Subcutaneous abdominal adipose tissue (tissue), 5 donors: ENCODE measurements around the gene IL1RAPL1.

Experiments
- H3K27ac ChIP-seq: one replicate; pipeline ENCODE4 v1.7.0; 2013; ENCODE audit warnings: low read depth, mild to moderate bottlenecking, inconsistent platforms, low read length, moderate library complexity
- H3K27me3 ChIP-seq, 5 donors: one replicate each; pipeline ENCODE4 v1.7.0; 2013; ENCODE audit warnings: low read length in 5 of 5, inconsistent platforms in 1 of 5; ENCODE audit not compliant: control insufficient read depth in 5 of 5, insufficient read depth in 4 of 5
- H3K36me3 ChIP-seq, 5 donors: one replicate each; pipeline ENCODE4 v1.7.0; 2013; ENCODE audit warnings: low read length in 5 of 5; ENCODE audit not compliant: control insufficient read depth in 5 of 5, insufficient read depth in 5 of 5
- H3K4me1 ChIP-seq, 5 donors: one replicate each; pipeline ENCODE4 v1.7.0; 2013; ENCODE audit warnings: low read length in 5 of 5, mild to moderate bottlenecking in 3 of 5, moderate library complexity in 1 of 5; ENCODE audit not compliant: control insufficient read depth in 5 of 5, insufficient read depth in 5 of 5
- H3K4me3 ChIP-seq, 5 donors: one replicate each; pipeline ENCODE4 v1.7.0; 2013; ENCODE audit warnings: low read length in 5 of 5, low read depth in 1 of 5
- H3K9ac ChIP-seq, 5 donors: one replicate each; pipeline ENCODE4 v1.7.0; 2013; ENCODE audit warnings: low read length in 5 of 5, mild to moderate bottlenecking in 4 of 5, moderate library complexity in 3 of 5
- H3K9me3 ChIP-seq, 5 donors: one replicate each; pipeline ENCODE4 v1.7.0; 2013; ENCODE audit warnings: low read length in 5 of 5; ENCODE audit not compliant: control insufficient read depth in 5 of 5
- donor health status: healthy.
- donor health status: healthy.
- donor health status: healthy.
- donor health status: healthy.
- donor health status: healthy.

Gene IL1RAPL1

DNA sequence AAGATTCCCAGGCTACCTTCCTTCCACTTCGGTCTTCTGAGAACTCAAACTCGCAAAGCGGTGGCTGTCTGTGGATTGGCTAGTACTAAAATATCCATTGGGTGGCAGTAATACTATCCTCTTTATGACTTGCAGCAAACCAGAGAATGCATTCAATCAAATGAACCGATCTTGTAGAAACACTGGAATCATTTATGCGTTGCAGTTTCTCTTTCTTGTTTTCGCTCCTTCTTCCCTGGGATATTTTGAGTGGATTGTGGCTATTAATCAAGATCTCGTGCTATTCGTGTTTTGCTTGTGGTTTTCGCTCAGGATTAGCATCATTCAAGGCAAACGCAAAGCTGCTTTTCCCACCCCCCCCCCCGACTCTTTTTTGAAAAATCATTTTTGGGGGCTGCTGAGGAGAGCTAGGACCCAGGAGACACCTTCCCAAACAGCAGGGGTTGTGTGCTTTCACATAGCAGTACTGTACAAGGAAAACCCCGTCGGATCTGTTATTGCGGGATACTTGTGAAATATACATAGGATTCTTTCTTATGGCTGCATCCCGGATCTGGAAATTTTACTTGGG lies at the start of gene IL1RAPL1:
TSS of gene IL1RAPL1 (plus strand) at position 466 of the 571 bp plus-strand sequence.
- H3K36me3 ChIP-seq = no peaks in the 10 kb centered on the region
- no peaks in the 10 kb centered on the region for H3K9me3 ChIP-seq
- no peak within 1 kb of the TSS for H3K9ac ChIP-seq
- H3K4me3 ChIP-seq = peak within 1 kb of the TSS in 4 of 5 donors; percentile 2 to 37 (median 18)
- H3K4me1 ChIP-seq = no peaks in the 10 kb centered on the region
- H3K27ac ChIP-seq = no peak within 1 kb of the TSS
- H3K27me3 ChIP-seq = peaks cover 16 to 28% (median 22%) of the 10 kb centered on the region in 5 donors

DNA sequence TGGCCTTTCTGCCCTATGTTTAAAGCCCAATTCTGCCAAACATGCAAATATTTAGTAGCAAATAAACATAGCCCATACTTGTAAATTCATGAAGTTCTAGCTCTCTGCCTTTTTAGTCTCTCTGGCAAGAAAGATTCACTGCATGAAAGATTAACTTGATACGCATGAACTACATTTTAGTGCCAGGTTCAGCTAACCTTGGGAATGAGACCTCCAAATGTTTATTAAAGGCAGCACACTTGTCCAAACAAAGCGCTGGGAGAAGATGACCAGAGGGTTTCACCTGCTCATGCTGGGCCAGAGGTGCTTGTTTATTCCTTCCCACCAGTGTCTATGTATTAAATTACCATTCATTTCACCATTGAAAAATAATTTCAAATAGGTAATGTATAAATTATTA lies 44.5 kb upstream of the IL1RAPL1 start:
- Histone ChIP-seq H3K27ac (no peak overlapping the region), H3K9ac (no peak overlapping the region), H3K4me3 (no peak overlapping the region), H3K9me3 (peaks cover 0 to 3% (median 0%) of the 10 kb centered on the region in 5 donors), H3K27me3 (no peaks in the 10 kb centered on the region), H3K36me3 (no peaks in the 10 kb centered on the region), H3K4me1 (no peaks in the 10 kb centered on the region)

DNA sequence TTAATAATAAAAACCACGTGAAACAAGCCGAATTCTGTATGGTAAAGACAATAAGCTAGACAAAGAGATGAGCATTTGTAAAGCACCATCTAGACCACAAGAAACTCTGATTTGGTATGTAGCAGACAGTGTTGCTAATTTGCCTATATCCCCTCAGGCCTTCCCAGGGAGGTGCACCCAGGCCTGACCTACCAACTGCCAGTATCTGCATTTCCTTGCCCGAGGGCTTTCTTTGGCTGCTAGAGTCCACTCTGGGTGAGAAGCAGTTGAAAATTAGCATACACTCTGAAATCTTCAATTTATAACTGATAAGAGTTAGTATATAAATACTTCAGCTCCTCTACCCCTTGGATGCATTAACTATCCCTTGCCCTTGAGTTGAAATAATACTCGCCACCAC lies 37.4 kb upstream of the IL1RAPL1 start:
- Histone ChIP-seq H3K27me3 (no peaks in the 10 kb centered on the region), H3K9ac (no peak overlapping the region), H3K27ac (no peak overlapping the region), H3K36me3 (no peaks in the 10 kb centered on the region), H3K4me1 (no peaks in the 10 kb centered on the region), H3K4me3 (no peak overlapping the region), H3K9me3 (no peaks in the 10 kb centered on the region)

DNA sequence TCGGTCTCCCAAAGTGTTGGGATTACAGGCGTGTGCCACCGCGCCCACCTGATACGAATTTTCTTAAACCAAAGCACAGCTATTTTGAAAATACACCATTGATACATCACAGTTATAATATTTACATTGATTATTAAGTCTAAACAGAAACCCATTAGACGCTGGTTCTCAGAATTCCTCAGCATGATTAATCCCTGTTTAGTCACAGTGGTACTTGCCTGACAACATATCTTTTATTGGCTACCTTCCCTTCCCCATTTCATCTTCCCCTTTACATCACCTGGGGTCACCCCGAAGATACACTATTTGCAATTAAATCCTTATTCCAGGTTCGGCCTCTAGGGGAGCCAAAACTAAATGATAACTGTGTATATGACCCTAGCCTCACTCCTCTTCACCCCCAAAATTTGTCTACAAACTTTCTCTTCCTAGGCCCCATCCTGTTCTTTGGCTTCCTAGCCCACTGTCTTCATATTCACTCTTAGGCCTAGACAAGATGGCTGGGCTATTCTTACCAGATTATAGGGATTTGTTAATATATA lies 36.8 kb upstream of the IL1RAPL1 start:
- H3K4me1 ChIP-seq = no peaks in the 10 kb centered on the region
- H3K4me3 ChIP-seq = no peak overlapping the region
- H3K27ac ChIP-seq = no peak overlapping the region
- no peaks in the 10 kb centered on the region for H3K27me3 ChIP-seq
- H3K36me3 ChIP-seq = no peaks in the 10 kb centered on the region
- H3K9ac ChIP-seq = no peak overlapping the region
- H3K9me3 ChIP-seq = no peaks in the 10 kb centered on the region

DNA sequence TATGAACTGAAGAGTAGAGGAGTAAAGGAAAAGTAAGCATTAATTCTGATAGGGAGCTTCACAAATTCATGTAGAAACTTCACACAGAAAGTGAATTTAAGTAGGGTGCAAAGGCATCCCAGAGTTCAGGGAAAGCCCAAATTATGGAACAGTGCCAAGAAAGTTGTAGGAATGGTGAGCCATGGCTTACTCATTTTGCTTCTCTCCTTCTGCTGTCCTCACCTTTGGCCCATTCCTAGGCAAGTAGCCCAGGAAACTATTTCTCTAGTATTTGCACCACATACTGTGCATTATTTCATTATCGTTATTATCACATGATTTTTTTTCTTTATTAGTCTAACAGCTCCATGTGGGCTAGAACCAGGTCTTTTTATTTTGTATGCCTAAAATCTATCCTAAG lies 34.9 kb upstream of the IL1RAPL1 start:
- no peaks in the 10 kb centered on the region for H3K4me1 ChIP-seq
- H3K4me3 ChIP-seq = no peak overlapping the region
- no peaks in the 10 kb centered on the region for H3K27me3 ChIP-seq
- no peak overlapping the region for H3K27ac ChIP-seq
- peaks cover 4 to 7% (median 6%) of the 10 kb centered on the region in 5 donors for H3K9me3 ChIP-seq
- no peak overlapping the region for H3K9ac ChIP-seq
- H3K36me3 ChIP-seq = no peaks in the 10 kb centered on the region

DNA sequence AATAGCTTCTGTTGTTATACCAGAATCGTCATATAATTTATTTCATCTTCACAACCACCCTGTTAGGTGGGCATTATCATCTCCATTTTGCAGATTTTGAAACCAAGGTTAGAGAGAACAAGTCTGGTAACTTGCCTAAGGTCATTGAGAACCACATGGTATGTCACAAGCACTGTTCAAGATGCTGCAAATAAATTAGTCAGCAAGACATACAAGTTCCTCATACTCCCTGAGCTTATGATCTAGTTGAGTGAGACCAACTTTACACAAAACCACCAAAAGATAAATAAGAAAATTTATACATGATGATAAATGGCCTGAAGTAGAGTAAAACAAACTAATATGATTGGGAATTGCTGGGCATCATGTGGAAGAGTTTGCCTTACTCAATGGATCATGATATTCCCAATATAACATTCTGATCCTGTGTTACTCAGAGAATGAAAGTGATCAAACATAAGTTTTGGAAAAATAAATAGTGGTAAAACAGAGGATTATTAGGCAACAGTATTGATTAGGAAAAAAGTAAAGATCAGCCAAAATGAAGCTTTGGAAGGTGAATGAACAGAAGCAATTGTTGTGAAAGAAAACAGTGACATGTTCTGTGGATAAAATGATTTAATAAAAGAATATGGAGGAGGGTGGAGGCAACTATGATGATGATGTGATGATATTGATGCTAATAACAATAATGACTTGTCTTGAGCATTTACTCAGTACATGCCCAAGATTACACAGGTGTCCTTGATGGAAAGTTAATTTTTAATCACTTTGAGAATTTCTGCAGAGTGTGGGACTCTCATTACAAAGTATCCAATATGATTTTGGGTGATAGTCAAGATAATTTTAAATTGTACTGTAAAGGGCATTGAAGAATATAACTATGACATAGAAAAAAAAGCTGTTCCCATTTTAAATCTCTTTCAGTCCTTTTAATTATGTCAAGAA lies 34.1 kb upstream of the IL1RAPL1 start:
- H3K4me3 ChIP-seq = no peak overlapping the region
- H3K4me1 ChIP-seq = no peaks in the 10 kb centered on the region
- H3K27me3 ChIP-seq = no peaks in the 10 kb centered on the region
- no peak overlapping the region for H3K9ac ChIP-seq
- H3K27ac ChIP-seq = no peak overlapping the region
- peaks cover 4 to 11% (median 6%) of the 10 kb centered on the region in 5 donors for H3K9me3 ChIP-seq
- no peaks in the 10 kb centered on the region for H3K36me3 ChIP-seq

DNA sequence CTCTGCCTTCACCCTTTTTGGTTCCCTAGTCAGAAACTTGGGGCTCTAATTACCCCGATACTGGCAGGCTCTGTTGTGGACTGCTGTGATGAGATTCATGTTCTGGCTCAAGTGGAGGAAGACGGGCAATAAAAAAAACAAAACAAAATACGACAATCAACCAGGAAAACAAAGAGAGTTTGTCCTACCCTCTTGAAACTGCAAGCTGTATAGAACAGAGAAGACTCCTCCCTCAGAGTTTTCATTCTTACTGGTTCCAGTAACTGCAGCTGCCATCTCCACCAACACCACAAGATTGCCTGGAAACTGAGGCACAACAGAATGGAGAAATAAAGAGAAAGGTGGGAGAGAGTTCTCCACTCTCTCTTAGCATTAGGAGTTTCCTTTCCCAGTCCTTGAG lies 11.1 kb upstream of the IL1RAPL1 start:
- Histone ChIP-seq H3K36me3 (no peaks in the 10 kb centered on the region), H3K9ac (no peak overlapping the region), H3K9me3 (no peaks in the 10 kb centered on the region), H3K27ac (no peak overlapping the region), H3K4me1 (no peaks in the 10 kb centered on the region), H3K27me3 (no peaks in the 10 kb centered on the region), H3K4me3 (no peak overlapping the region)

DNA sequence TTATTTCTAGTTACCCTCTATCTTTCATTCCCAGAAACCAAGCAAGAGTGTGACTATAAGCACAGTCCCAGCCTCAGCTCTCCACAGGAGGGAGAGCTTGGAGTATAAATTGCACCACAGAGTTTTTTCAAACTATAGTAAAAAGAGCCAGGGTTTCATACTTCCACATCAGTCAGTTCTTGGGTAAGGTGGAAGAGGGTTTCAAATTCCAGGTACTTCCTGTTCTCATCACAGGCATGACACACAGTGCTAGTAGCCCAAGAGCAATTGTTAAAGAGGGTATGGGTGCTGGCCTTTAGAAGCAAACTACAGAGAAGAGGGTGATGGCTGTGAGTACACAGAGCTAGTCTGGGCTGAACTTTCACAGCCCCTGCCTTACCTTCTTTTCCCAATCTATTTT lies 5.7 kb upstream of the IL1RAPL1 start:
- Histone ChIP-seq H3K36me3 (no peaks in the 10 kb centered on the region), H3K27me3 (peaks cover 4 to 12% (median 10%) of the 10 kb centered on the region in 5 donors), H3K27ac (no peak overlapping the region), H3K4me3 (no peak overlapping the region), H3K9ac (no peak overlapping the region), H3K4me1 (no peaks in the 10 kb centered on the region), H3K9me3 (no peaks in the 10 kb centered on the region)

DNA sequence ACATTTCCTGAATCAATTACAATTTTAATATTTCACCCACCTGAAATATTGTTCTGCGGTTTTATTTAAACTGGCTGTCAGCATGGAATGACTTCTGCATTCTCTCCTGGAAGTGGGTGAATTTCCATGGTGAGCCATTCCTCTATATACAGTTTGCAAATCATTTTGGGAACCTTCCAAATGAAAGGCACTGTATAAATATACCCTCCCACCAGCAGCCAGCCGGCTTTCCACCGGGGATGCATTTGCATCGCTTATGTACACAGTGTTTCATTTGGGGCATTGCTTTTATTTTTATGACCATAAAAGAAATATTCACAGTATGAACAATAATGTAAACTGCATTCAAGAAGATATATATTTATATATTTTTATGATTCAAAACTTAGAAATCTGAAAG lies 4.7 kb upstream of the IL1RAPL1 start:
- H3K9me3 ChIP-seq = no peaks in the 10 kb centered on the region
- H3K9ac ChIP-seq = no peak overlapping the region
- no peak overlapping the region for H3K4me3 ChIP-seq
- peaks cover 7 to 12% (median 11%) of the 10 kb centered on the region in 5 donors for H3K27me3 ChIP-seq
- H3K4me1 ChIP-seq = no peaks in the 10 kb centered on the region
- no peaks in the 10 kb centered on the region for H3K36me3 ChIP-seq
- H3K27ac ChIP-seq = no peak overlapping the region

DNA sequence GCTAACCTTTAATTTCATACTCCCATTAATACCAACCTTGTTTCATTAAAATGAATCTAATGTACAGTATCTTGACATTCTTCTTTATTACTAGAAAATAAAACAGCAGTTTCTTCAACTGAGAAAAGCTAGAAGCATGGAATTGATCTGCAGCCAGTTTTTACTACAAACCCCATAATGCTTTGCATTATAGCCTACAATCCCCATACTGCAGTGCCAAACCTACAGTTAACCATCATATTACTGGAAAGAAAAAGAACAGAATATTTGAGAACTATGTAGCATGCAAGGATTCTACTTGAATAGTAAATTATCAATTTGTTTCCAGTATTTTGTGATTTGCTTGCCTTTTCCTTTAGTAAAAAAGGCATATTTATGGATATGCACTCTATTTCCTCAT lies 3.2 kb upstream of the IL1RAPL1 start:
- no peak overlapping the region for H3K27ac ChIP-seq
- no peaks in the 10 kb centered on the region for H3K9me3 ChIP-seq
- no peaks in the 10 kb centered on the region for H3K4me1 ChIP-seq

More for the DNA sequence above, 3.2 kb upstream of the IL1RAPL1 start:
- Histone ChIP-seq H3K36me3 (no peaks in the 10 kb centered on the region), H3K4me3 (no peak overlapping the region), H3K27me3 (peaks cover 12 to 20% (median 18%) of the 10 kb centered on the region in 5 donors), H3K9ac (no peak overlapping the region)
